ENCODE data around the gene GCK. TPM values are rescaled to one million over a fixed set of nuclear protein-coding genes. Genes with fewer than 3 reads are reported as not detected.

Gene GCK
- total and polyA plus RNA-seq, 2 donors, result 1.4 to 2.1 TPM

- WGBS, result 83% methylated on average over 14 of the region's 14 CpGs
- DNase-seq (ENCODE audit: extremely low spot score), result no peak
- Histone ChIP-seq H3K4me1 (ENCODE audit: insufficient read depth) (no peaks in the 10 kb centered on the region), H3K27ac (ENCODE audit: low read depth) (no peak overlapping the region), H3K4me3 (ENCODE audit: low read depth, low read length) (no peak overlapping the region), H3K36me3 (ENCODE audit: insufficient read depth) (no peaks in the 10 kb centered on the region)
These were observed 87.0 kb downstream of the GCK start for GRCh38 chr7:44101966-44102845.

GRCh38 chr7:44101303-44101965 lies 87.8 kb downstream of the GCK start:
- Histone ChIP-seq H3K27ac (ENCODE audit: low read depth) (no peak overlapping the region), H3K36me3 (ENCODE audit: insufficient read depth) (no peaks in the 10 kb centered on the region), H3K4me3 (ENCODE audit: low read depth, low read length) (no peak overlapping the region), H3K4me1 (ENCODE audit: insufficient read depth) (no peaks in the 10 kb centered on the region)
- WGBS, result 94% methylated on average over 3 of the region's 3 CpGs
- no peak for DNase-seq (ENCODE audit: extremely low spot score)

GRCh38 chr7:44100458-44101302 lies 88.6 kb downstream of the GCK start:
- no peaks in the 10 kb centered on the region for H3K4me1 ChIP-seq (ENCODE audit: insufficient read depth)
- DNase-seq (ENCODE audit: extremely low spot score), result no peak
- H3K4me3 ChIP-seq (ENCODE audit: low read depth, low read length), result no peak overlapping the region
- peak overlapping the region; percentile 54 for H3K27ac ChIP-seq (ENCODE audit: low read depth)
- 39% methylated on average over 10 of the region's 10 CpGs for WGBS
- H3K36me3 ChIP-seq (ENCODE audit: insufficient read depth), result no peaks in the 10 kb centered on the region

- no peak for DNase-seq (ENCODE audit: extremely low spot score)
- 43% methylated on average over 4 of the region's 4 CpGs for WGBS
- no peaks in the 10 kb centered on the region for H3K36me3 ChIP-seq (ENCODE audit: insufficient read depth)
- no peaks in the 10 kb centered on the region for H3K4me1 ChIP-seq (ENCODE audit: insufficient read depth)
- no peak overlapping the region for H3K27ac ChIP-seq (ENCODE audit: low read depth)
- H3K4me3 ChIP-seq (ENCODE audit: low read depth, low read length), result no peak overlapping the region
These were observed 89.6 kb downstream of the GCK start for GRCh38 chr7:44099669-44100068.

- no peaks in the 10 kb centered on the region for H3K4me1 ChIP-seq (ENCODE audit: insufficient read depth)
- no peak overlapping the region for H3K27ac ChIP-seq (ENCODE audit: low read depth)
- no peaks in the 10 kb centered on the region for H3K36me3 ChIP-seq (ENCODE audit: insufficient read depth)
- H3K4me3 ChIP-seq (ENCODE audit: low read depth, low read length), result no peak overlapping the region
- 91% methylated on average over 6 of the region's 6 CpGs for WGBS
- no peak for DNase-seq (ENCODE audit: extremely low spot score)
These were observed 90.9 kb downstream of the GCK start for GRCh38 chr7:44098092-44099068.

- Histone ChIP-seq H3K27ac (ENCODE audit: low read depth) (no peak overlapping the region), H3K4me3 (ENCODE audit: low read depth, low read length) (no peak overlapping the region), H3K36me3 (ENCODE audit: insufficient read depth) (no peaks in the 10 kb centered on the region), H3K4me1 (ENCODE audit: insufficient read depth) (no peaks in the 10 kb centered on the region)
- DNase-seq (ENCODE audit: extremely low spot score), result no peak
- 85% methylated on average over 9 of the region's 9 CpGs for WGBS
These were observed 91.9 kb downstream of the GCK start for GRCh38 chr7:44097064-44097932.

GRCh38 chr7:44096326-44096881 lies 92.8 kb downstream of the GCK start:
- no peaks in the 10 kb centered on the region for H3K4me1 ChIP-seq (ENCODE audit: insufficient read depth)
- H3K27ac ChIP-seq (ENCODE audit: low read depth), result no peak overlapping the region
- H3K36me3 ChIP-seq (ENCODE audit: insufficient read depth), result no peaks in the 10 kb centered on the region
- WGBS, result 89% methylated on average over 8 of the region's 8 CpGs
- H3K4me3 ChIP-seq (ENCODE audit: low read depth, low read length), result no peak overlapping the region
- no peak for DNase-seq (ENCODE audit: extremely low spot score)

- DNase-seq (ENCODE audit: extremely low spot score), result no peak
- Histone ChIP-seq H3K36me3 (ENCODE audit: insufficient read depth) (no peaks in the 10 kb centered on the region), H3K4me3 (ENCODE audit: low read depth, low read length) (no peak overlapping the region), H3K4me1 (ENCODE audit: insufficient read depth) (no peaks in the 10 kb centered on the region), H3K27ac (ENCODE audit: low read depth) (no peak overlapping the region)
- 98% methylated on average over 3 of the region's 3 CpGs for WGBS
These were observed 93.5 kb downstream of the GCK start for GRCh38 chr7:44095781-44096180.

GRCh38 chr7:44094883-44095592 lies 94.2 kb downstream of the GCK start:
- 35% methylated on average over 2 of the region's 2 CpGs for WGBS
- no peaks in the 10 kb centered on the region for H3K4me1 ChIP-seq (ENCODE audit: insufficient read depth)
- no peak overlapping the region for H3K27ac ChIP-seq (ENCODE audit: low read depth)
- no peak for DNase-seq (ENCODE audit: extremely low spot score)
- no peaks in the 10 kb centered on the region for H3K36me3 ChIP-seq (ENCODE audit: insufficient read depth)
- no peak overlapping the region for H3K4me3 ChIP-seq (ENCODE audit: low read depth, low read length)

GRCh38 chr7:44094365-44094764 lies 94.9 kb downstream of the GCK start:
- DNase-seq (ENCODE audit: extremely low spot score), result no peak
- no peaks in the 10 kb centered on the region for H3K36me3 ChIP-seq (ENCODE audit: insufficient read depth)
- H3K4me1 ChIP-seq (ENCODE audit: insufficient read depth), result no peaks in the 10 kb centered on the region

More at GRCh38 chr7:44094365-44094764, 94.9 kb downstream of the GCK start:
- WGBS, result 44% methylated on average over 2 of the region's 2 CpGs
- no peak overlapping the region for H3K27ac ChIP-seq (ENCODE audit: low read depth)
- no peak overlapping the region for H3K4me3 ChIP-seq (ENCODE audit: low read depth, low read length)

All from urinary bladder (tissue), 4 donors.